HG03575 (cell line): Measurements from ENCODE around the gene CCDC184.

Experiments
- ATAC-seq: cut with Tn5 transposase; IDR thresholded peaks from one replicate; pipeline ENCODE4 v1.9.1; 2021; ENCODE audit not compliant: unreplicated experiment, insufficient number of reproducible peaks, low FRiP score; ENCODE audit errors: extremely low read depth

The CCDC184 gene

DNA sequence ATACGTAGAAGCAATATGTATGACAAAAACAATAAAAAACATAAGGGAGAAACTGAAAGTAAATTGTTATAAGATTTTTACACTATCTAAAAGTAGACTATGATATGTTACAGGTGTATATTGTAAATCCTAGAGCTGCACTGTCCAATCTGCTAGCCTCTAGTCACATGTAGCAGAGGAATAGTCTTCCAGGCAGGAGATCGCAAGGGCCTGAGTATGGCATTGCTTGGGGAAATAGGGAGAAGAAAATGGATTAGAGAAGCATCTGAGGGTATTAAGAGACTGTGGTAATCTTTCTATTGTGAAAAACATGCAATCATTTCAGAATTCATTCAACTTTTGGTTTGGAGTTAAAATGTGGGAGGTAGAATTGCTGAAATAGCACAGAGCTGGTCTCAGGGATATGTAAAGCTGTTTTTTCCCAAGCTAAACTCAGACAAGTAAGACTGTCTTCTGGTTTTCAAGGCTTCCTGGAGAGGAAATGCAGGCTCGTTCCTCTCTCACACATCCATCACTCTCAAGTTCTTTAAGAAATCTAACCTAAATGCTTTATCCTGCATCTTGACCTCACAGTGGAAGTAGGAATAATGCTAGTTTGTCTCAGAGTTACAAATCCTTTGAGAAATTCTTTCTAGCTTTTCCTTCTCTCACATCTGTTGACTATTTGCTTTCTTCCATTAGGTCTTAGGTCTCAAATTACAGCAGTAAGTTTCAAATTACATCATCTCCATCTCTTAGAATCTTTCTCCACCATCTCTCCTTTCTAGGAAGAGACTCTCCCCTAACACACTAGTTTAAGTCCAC is 7.6 kb upstream of the CCDC184 start:
- ATAC-seq: no peak

- ATAC-seq: no peak
These were observed 7.1 kb upstream of the CCDC184 start for GRCh38 chr12:48176417-48176751.

- no peak for ATAC-seq
These were observed 5.5 kb upstream of the CCDC184 start for GRCh38 chr12:48177982-48178381.

GRCh38 chr12:48179466-48179865 is 4.0 kb upstream of the CCDC184 start:
- no peak for ATAC-seq

- ATAC-seq: no peak
These were observed 3.0 kb upstream of the CCDC184 start for GRCh38 chr12:48180424-48180823.

DNA sequence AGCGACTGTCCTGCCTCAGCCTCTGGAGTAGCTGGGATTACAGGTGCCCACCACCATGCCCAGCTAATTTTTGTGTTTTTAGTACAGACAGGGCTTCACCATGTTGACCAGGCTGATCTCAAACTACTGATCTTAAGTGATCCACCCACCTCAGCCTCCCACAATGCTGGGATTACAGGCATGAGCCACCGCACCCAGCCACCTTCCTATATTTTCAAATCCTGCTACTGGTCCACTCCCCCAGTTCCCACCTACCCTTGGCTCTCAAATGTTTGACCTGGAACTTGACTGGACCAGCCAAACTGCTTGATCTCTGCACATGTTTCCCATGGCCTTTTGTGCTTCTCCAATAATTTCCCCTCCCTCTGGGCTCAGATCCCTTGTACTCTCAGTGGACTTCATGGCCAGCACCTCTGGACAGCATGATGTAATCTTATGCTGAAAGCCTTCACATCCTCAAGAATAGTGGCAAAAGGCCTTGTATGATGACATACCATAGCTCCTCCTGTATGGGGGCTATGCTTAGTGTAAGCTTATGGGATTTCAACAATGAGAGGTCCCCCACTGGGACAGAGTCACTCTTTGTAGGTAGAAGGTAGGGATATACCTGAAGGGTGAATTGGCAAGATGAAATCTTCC is 2.5 kb upstream of the CCDC184 start:
- ATAC-seq: no peak

GRCh38 chr12:48182631-48183030 is 813 bp upstream of the CCDC184 start:
- ATAC-seq: no peak

GRCh38 chr12:48183876-48184548 is 568 bp downstream of the CCDC184 start:
- no peak for ATAC-seq

GRCh38 chr12:48184549-48184922 is 1.1 kb downstream of the CCDC184 start:
- ATAC-seq: no peak

- ATAC-seq: no peak
These were observed 1.9 kb downstream of the CCDC184 start for GRCh38 chr12:48185181-48185919.

DNA sequence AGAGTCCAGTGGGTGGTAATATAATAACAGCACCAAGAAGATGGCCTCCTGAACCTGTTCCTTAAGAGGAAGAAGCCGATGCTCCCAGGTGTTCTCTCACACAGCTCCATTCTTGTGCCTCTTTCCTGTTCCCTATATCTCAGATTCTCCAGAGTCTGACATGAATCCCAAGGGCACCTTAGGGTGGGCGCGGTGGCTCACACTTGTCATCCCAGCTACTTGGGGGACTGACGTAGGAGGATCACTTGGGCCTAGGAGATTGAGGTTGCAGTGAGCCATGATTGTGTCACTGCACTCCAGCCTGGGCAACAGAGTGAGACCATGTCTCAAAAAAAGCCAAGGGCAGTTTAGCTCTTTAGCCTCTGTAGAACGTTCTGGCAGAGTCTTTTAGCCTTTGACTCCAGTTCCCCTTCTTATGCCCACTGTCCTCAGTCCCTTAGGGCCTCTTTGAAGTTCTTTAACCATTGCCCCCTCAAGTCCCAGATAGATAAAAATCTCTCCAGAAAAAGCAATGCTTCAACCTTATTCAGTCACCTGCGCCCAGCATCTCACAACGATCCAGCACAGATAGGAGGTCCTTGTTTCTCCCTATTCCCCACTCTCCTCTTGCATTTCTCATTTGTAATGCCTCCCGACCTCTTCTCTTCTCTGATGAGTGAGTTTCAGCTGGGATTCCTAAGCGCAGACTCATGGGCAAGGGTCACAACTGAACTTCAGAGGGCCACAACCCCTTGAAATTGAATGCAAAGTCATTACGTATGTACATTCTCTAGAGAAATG is 4.7 kb downstream of the CCDC184 start:
- no peak for ATAC-seq

DNA sequence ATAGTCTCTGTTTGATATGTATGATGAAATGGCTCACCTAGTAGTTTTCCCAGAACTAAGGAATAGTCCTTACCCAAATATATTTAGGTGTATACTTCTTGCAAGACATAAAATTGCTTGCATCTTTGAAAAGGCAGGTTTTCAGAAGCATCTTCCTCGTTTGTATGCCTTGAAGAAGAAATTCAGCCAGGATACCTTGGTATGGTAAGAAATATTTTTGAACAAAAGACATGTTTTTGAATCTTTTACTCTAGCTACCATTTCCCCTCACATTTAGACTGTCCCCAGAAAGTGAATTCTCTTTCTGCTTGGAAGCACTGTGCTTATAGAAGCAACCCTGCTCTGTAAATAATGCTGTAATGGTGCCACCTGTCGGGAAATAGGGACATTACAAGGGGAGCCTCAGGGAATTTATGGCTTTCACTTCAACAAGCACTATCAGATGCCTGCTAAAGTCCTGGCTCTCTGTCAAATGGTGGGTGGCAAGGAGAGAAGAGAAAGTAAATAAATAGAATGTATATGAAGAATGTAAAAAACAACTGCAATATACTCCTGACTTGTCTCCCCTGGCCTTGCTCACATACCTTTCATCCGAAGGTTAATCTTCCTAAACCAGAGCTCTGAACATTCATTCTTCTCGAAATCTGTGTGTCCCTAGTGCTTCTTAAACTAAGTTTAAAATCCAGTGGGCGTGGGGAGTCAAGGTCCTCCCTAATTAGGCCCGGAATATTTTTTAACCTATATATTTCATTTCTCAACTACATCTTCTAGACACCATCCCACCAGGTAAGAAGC is 6.1 kb downstream of the CCDC184 start:
- ATAC-seq: no peak

DNA sequence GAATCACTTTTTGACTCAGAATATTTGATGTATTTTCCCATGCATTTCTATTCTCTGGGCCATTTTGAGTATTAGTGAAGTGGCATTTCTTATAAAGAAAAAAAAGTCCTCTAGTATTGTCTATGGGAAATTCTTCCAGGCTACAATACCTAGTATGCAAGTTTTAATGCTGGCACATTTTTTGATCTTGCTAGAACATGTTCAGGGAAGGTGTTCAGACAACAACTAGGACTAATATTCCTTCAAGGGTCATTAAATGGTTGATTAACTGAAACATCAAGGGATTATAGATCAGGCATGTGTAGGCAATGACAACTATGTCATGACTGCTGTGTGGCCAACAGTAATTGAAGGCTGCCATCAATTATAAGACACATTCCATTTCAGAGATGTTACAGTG is 7.7 kb downstream of the CCDC184 start:
- ATAC-seq: no peak

DNA sequence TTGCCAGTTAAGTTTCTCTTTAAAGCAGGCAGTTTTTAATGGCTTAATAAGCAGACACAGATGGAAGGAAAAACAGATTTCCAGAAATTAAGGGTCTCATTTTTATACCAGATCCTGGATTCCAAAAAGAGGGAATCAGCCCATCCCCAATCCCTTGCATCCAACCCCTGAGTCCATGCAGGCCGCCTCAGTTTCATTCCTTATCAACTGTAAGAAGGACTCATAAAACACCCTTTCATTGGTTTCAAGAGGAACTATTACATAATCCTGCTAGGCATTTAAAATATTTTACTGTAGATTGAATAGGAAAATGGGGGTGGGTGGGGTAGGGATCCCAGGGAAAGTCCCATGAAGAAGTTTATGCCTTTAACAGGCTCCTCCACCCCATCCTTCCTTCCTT is 9.4 kb downstream of the CCDC184 start:
- ATAC-seq: no peak

GRCh38 chr12:48193623-48194022 is 10.2 kb downstream of the CCDC184 start:
- no peak for ATAC-seq

DNA sequence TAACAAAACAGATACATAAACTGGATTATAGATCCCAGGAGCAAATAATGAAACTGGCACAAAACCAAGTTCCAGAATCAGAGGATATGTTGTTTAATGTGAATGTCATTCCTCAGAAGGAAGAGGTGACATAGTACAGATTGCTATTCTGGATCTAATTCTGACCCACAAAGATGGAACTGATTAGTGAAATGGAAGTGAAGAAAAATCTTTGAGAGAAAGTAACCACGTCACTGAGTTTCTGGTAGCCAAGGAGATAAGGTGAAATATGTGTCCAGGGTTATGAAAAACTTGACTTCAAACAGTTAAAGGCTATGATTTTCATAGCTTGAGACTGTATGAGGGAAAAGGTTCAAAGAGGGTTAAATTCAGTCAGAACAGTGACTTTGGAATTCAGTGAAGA is 11.4 kb downstream of the CCDC184 start:
- ATAC-seq: no peak

DNA sequence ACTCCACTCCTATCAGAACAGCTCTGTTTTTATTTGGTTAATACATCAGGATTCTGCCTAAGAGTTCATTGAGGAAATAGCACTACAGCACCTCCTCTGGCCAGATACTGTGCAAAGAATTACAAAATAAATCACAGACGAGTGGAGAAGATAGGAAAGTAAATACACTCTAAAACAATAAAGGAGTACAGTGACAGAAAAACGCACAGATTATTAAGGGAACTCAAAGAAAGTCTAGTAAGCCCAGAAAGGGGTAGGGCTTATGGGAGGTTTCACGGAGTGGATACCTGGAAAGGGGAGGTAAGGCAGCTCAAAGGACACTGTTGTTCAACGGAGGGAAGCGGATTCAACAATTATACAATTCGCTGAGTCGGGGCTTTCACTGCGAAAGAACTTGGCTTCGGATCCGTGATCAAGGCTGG is 14.1 kb downstream of the CCDC184 start:
- ATAC-seq: peak; percentile 21

GRCh38 chr12:48197971-48198671 is 14.7 kb downstream of the CCDC184 start:
- ATAC-seq: peak; percentile 94
